K562 (cell line): Measurements from ENCODE around the gene CCDC88C. TPM values are rescaled to one million over a fixed set of nuclear protein-coding genes. Genes with fewer than 3 reads are reported as not detected.
A peak's percentile ranks its signal among the peaks of the same experiment; 100 is the strongest.

Experiments
- ATAC-seq: fragments of 200-7000 bp; cut with Tn5 transposase; 3 replicates; pipeline ENCODE4 v1.9.1; 2020; ENCODE audit warnings: moderate library complexity
- BruUV-seq: library from RNA; stranded (reverse); fragments of 400-500 nt; replicated peaks from 2 replicates; lab custom pipeline; 2021; lab: Mats Ljungman, UMichigan
- CTCF ChIA-PET: fragments of 300-600 bp; formaldehyde crosslinking; extraction: SDS; loops from one replicate; lab custom pipeline; 2021; ENCODE audit warnings: low intra/inter-chr PET ratio; lab: Yijun Ruan, JAX
- POLR2A ChIA-PET: fragments of 300-600, 350-650 bp; sonication (Branson Sonifier 250); formaldehyde crosslinking; extraction: SDS; loops from one replicate; lab custom pipeline; 2021; ENCODE audit warnings: antibody characterized with exemption, inconsistent platforms; lab: Yijun Ruan, JAX
- DNase-seq, 4 experiments: peaks; one replicate each; pipeline versions ENCODE4 v3.0.0 to v3.0.0-alpha.2; 2011 to 2018; ENCODE audit warnings: low spot score in 3 of 4, mixed read lengths in 3 of 4; ENCODE audit errors: extremely low read depth in 1 of 4
- FAIRE-seq: peaks from 2 replicates; lab custom pipeline; 2011; peaks lifted over from hg19 to GRCh38; lab: Jason Lieb, UNC
- H2AFZ ChIP-seq: 2 replicates; pipeline ENCODE4 v1.6.0; 2011; ENCODE audit warnings: low read depth, low read length, control low read depth, inconsistent platforms
- H3K27ac ChIP-seq: fragments of 200-600 bp; 3 replicates; pipeline ENCODE4 v1.8.0; 2011; ENCODE audit warnings: low read depth, mild to moderate bottlenecking, control low read depth, inconsistent platforms, low read length, moderate library complexity, mixed read lengths; ENCODE audit errors: extremely low read depth
- H3K27me3 ChIP-seq, 2 experiments: fragments of 300-600 bp in 1 of 2; 2 replicates in 1 of 2; 3 replicates in 1 of 2; pipeline versions ENCODE4 v1.6.0 to v1.8.0; 2011; ENCODE audit warnings: inconsistent platforms in 2 of 2, low read length in 2 of 2, mild to moderate bottlenecking in 1 of 2, mixed read lengths in 1 of 2, moderate library complexity in 1 of 2; ENCODE audit not compliant: control insufficient read depth in 2 of 2, insufficient read depth in 2 of 2
- H3K36me3 ChIP-seq: fragments of 300-600 bp; 3 replicates; pipeline ENCODE4 v1.8.0; 2011; ENCODE audit warnings: mild to moderate bottlenecking, low read length, inconsistent platforms; ENCODE audit not compliant: control insufficient read depth, insufficient read depth
- H3K4me1 ChIP-seq, 2 experiments: fragments of 200-600 bp in 1 of 2; replicated peaks in 1 of 2; 2 replicates in 1 of 2; 3 replicates in 1 of 2; pipeline versions ENCODE4 v1.5.1 to v1.8.0; 2011; ENCODE audit warnings: inconsistent platforms in 2 of 2, low read length in 2 of 2, mild to moderate bottlenecking in 1 of 2, mixed read lengths in 1 of 2, moderate library complexity in 1 of 2; ENCODE audit not compliant: control insufficient read depth in 2 of 2, insufficient read depth in 2 of 2
- H3K4me2 ChIP-seq: 2 replicates; pipeline ENCODE4 v1.6.1; 2011; ENCODE audit warnings: low read length, control low read depth, inconsistent platforms, mixed read lengths; ENCODE audit not compliant: insufficient read depth
- H3K4me3 ChIP-seq: fragments of 200-600 bp; sonication (generic), shearing (Covaris generic); 2 replicates; pipeline ENCODE4 v1.5.1; 2016; ENCODE audit warnings: control low read depth, inconsistent platforms
- H3K79me2 ChIP-seq: fragments of 200-600 bp; 3 replicates; pipeline ENCODE4 v1.8.0; 2011; ENCODE audit warnings: low read length, inconsistent platforms; ENCODE audit not compliant: control insufficient read depth, insufficient read depth
- H3K9ac ChIP-seq, 2 experiments: 2 replicates each; pipeline versions ENCODE4 v1.6.0 to v1.6.1; 2011; ENCODE audit warnings: low read depth in 2 of 2, low read length in 2 of 2, control low read depth in 1 of 2, inconsistent platforms in 1 of 2, mild to moderate bottlenecking in 1 of 2, mixed read lengths in 1 of 2; ENCODE audit not compliant: insufficient read depth in 1 of 2
- H3K9me1 ChIP-seq: one replicate; pipeline ENCODE4 v1.6.0; 2011; ENCODE audit warnings: inconsistent platforms, mild to moderate bottlenecking, low read length, moderate library complexity; ENCODE audit not compliant: control insufficient read depth, insufficient read depth
- H3K9me3 ChIP-seq: replicated peaks from 2 replicates; pipeline ENCODE4 v1.5.1; 2011; ENCODE audit warnings: low read depth, low read length, inconsistent platforms; ENCODE audit not compliant: control insufficient read depth, insufficient read depth
- H4K20me1 ChIP-seq: replicated peaks from 2 replicates; pipeline ENCODE4 v1.6.1; 2011; ENCODE audit warnings: low read length, inconsistent platforms, mixed read lengths; ENCODE audit not compliant: control insufficient read depth, insufficient read depth
- E2F3 ChIP-seq: fragments of 250-450 bp; sonication (Bioruptor Pico); IDR thresholded peaks from 2 replicates; pipeline ENCODE4 v1.4.0; 2020; ENCODE audit warnings: mild to moderate bottlenecking
- ERF ChIP-seq: fragments of 450-650 bp; formaldehyde crosslinking; IDR thresholded peaks from 2 replicates; pipeline ENCODE4 v1.4.0; 2020; ENCODE audit warnings: mild to moderate bottlenecking, mixed read lengths
- ETS2 ChIP-seq: IDR thresholded peaks from 2 replicates; pipeline ENCODE4 v1.6.1; 2016; ENCODE audit warnings: borderline replicate concordance, missing genetic modification characterization, mild to moderate bottlenecking, moderate library complexity, missing compliant biosample characterization; ENCODE audit not compliant: poor library complexity, severe bottlenecking
- FOXA3 ChIP-seq, 2 experiments: fragments of 450-650 bp in 1 of 2; sonication (generic) in 1 of 2; formaldehyde crosslinking; IDR thresholded peaks in 1 of 2; conservative IDR thresholded peaks in 1 of 2; 2 replicates each; pipeline versions ENCODE4 v1.4.0 to v1.8.0; 2020 to 2022; ENCODE audit warnings: mild to moderate bottlenecking in 2 of 2, missing genetic modification reagents in 1 of 2
- NCOR1 ChIP-seq: fragments of 450-650 bp; IDR thresholded peaks from 2 replicates; pipeline ENCODE4 v1.6.1; 2016; ENCODE audit warnings: mild to moderate bottlenecking, moderate library complexity
- PHF8 ChIP-seq: fragments of 200-600 bp; sonication (generic); IDR thresholded peaks from 2 replicates; pipeline ENCODE4 v1.6.1; 2012; ENCODE audit warnings: mixed run types, mild to moderate bottlenecking, inconsistent platforms, low read length, moderate library complexity, borderline replicate concordance
- PRMT5 ChIP-seq: sonication (generic); formaldehyde crosslinking; IDR thresholded peaks from 2 replicates; pipeline ENCODE4 v1.5.0; 2020; ENCODE audit warnings: missing genetic modification reagents
- SMAD2 ChIP-seq: fragments of 150-350 bp; IDR thresholded peaks from 2 replicates; pipeline ENCODE4 v1.6.1; 2014; ENCODE audit warnings: low read depth, mild to moderate bottlenecking, low read length
- SMAD3 ChIP-seq: fragments of 450-650 bp; formaldehyde crosslinking; conservative IDR thresholded peaks from 2 replicates; pipeline ENCODE4 v1.4.0; 2020; ENCODE audit warnings: mild to moderate bottlenecking
- TBL1XR1 ChIP-seq, 2 experiments: IDR thresholded peaks; 2 replicates each; pipeline ENCODE4 v1.6.1; 2012; ENCODE audit warnings: improper control_type of control experiment in 2 of 2, low read length in 2 of 2, mild to moderate bottlenecking in 1 of 2
- ZNF384 ChIP-seq: IDR thresholded peaks from 2 replicates; pipeline ENCODE4 v1.6.1; 2012; ENCODE audit warnings: low read depth, low read length, improper control_type of control experiment
- ZNF436 ChIP-seq: fragments of 250-450, 450-650 bp; sonication (Bioruptor Pico); formaldehyde crosslinking; IDR thresholded peaks from 2 replicates; pipeline ENCODE4 v1.7.0; 2020; ENCODE audit warnings: mild to moderate bottlenecking
- WGBS: fragments of 100-300 bp; shearing (Covaris generic); methylation state at CpG from one replicate; pipeline ENCODE4 v1.1.6; 2016; ENCODE audit warnings: low coverage, mixed read lengths; ENCODE audit not compliant: insufficient coverage; ENCODE audit errors: missing lambda C conversion rate; 5-methylcytosine and 5-hydroxymethylcytosine counted together
- in situ Hi-C: fragments of 300-500 bp; cut with MboI; formaldehyde crosslinking; loops from 4 replicates; pipeline ENCODE4 v1.15.0; 2018; ENCODE audit warnings: inconsistent platforms, mixed read lengths
- intact Hi-C: fragments of 100-400 bp; cut with micrococcal nuclease; formaldehyde crosslinking; loops from 2 replicates; pipeline ENCODE4 v1.14.2; 2022
- polyA plus RNA-seq, 8 experiments: library from polyadenylated mRNA; depleted of rRNA in 4 of 8; stranded (reverse) in 5 of 8; unstranded in 3 of 8; fragments of >200 nt; fragmentation: Nextera tagmentation in 2 of 8; fragmentation: Illumina TruSeq in 1 of 8; extraction: Ambion mirVana in 2 of 8; extraction: Trizol in 1 of 8; gene quantifications; 2 replicates each; pipeline versions ENCODE4 v1.2.1 to v1.2.3, GENCODE V29; 2011 to 2014; ENCODE audit warnings: inconsistent platforms in 1 of 8, missing spikeins in 1 of 8
- total RNA-seq, 7 experiments: library from RNA; depleted of rRNA in 6 of 7; stranded (reverse); fragments of >200 nt in 6 of 7; fragmentation: Illumina TruSeq in 2 of 7; extraction: Trizol in 2 of 7; gene quantifications; 2 replicates each; pipeline versions ENCODE4 v1.2.1 to v1.2.3, GENCODE V29; 2011 to 2021; ENCODE audit warnings: low replicate concordance in 1 of 7
- TF ChIP-seq, protein P1 (sequence below): fragments of 450-650 bp; IDR thresholded peaks from 2 replicates; pipeline ENCODE4 v1.6.1; 2016; ENCODE audit warnings: low read depth, mild to moderate bottlenecking, moderate library complexity

The CCDC88C gene
- total and polyA plus RNA-seq, 9 of the 15 experiments (the other 6 are each of a cell fraction or from before 2014, with no cell fraction given) = 0.62 to 22.5 (median 10.7) TPM

GRCh38 chr14:91402348-91402747, 15.3 kb downstream of the CCDC88C start (continued):
- TF ChIP-seq ERF (CRISPR knock-in tag) (0 out of 2 replicates have a peak, but pooled peaks have one; percentile 28), PHF8 (no peak)
- TF ChIP-seq, all 486 proteins: peak for 4

- no peak for FAIRE-seq
- Histone ChIP-seq H3K4me2 (peak overlapping the region; percentile 82; the same call in 1 of the 2 replicates), H3K4me1 (peaks cover 25 to 38% of the 10 kb centered on the region in 2 experiments; a peak in 4 of 5 replicates), H4K20me1 (no peaks in the 10 kb centered on the region), H3K36me3 (0 out of 3 replicates have a peak, but pooled peaks cover 3% of the 10 kb centered on the region), H3K27ac (peak overlapping the region; percentile 97), H3K9me3 (no peaks in the 10 kb centered on the region), H3K9me1 (no peaks in the 10 kb centered on the region), H3K79me2 (peaks cover 70% of the 10 kb centered on the region), H3K9ac (peak overlapping the region in 1 of 2 experiments; percentile 75; a peak in 1 of 4 replicates)
- DNase-seq = no peak
- no peak for ATAC-seq
- ChIA-PET POLR2A (interaction anchor here (0.7 to 3.0 kb wide), 3 partner anchors 13 to 25 kb away, joined by 3 to 16 read pairs (median 3); no protein-coding TSS in a partner anchor), CTCF (no interaction called here)
- intact Hi-C loops = no loop called here
- 89% methylated on average over 6 of the region's 7 CpGs for WGBS
- TF ChIP-seq, protein P1, sequence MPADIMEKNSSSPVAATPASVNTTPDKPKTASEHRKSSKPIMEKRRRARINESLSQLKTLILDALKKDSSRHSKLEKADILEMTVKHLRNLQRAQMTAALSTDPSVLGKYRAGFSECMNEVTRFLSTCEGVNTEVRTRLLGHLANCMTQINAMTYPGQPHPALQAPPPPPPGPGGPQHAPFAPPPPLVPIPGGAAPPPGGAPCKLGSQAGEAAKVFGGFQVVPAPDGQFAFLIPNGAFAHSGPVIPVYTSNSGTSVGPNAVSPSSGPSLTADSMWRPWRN = no peak
- no peak for TF ChIP-seq NCOR1
- no peak for TF ChIP-seq PRMT5
- TF ChIP-seq SMAD2 = no peak
- TF ChIP-seq SMAD3 (CRISPR knock-in tag) = no peak
- no peak for TF ChIP-seq ZNF384
- TF ChIP-seq ETS2 (tag) = no peak
- TF ChIP-seq ZNF436 (CRISPR knock-in tag) = no peak
- TF ChIP-seq FOXA3 (CRISPR knock-in tag; conservative IDR thresholded peaks at IDR 0.05 in 1 of 2, IDR thresholded peaks at IDR 0.05 in 1 of 2) = no peak
- TF ChIP-seq E2F3 (CRISPR knock-in tag) = no peak
- TF ChIP-seq TBL1XR1 (IDR thresholded peaks at IDR 0.05; ENCODE audit: low read length in 2 of 2) = no peak
- TF ChIP-seq, all 486 proteins: peak for 0
- H3K27me3 ChIP-seq = no peaks in the 10 kb centered on the region
- no TSS peak for BruUV-seq
- no peak overlapping the region for H2AFZ ChIP-seq
- in situ Hi-C loops = no loop called here
- no peak overlapping the region for H3K4me3 ChIP-seq
These were observed 15.9 kb downstream of the CCDC88C start for GRCh38 chr14:91401751-91402150.
